ENCODE data around the gene POLR3C. TPM values are rescaled to one million over a fixed set of nuclear protein-coding genes. Genes with fewer than 3 reads are reported as not detected.
"Not testable (repeated sequence)": the region's sequence is repeated elsewhere in the genome, so short reads cannot be mapped to it uniquely, and the experiment has no call there.

POLR3C gene
- total and polyA plus RNA-seq, 2 donors (not counting 1 experiment from before 2014, with no cell fraction given): 36.5 to 49.3 TPM

DNA sequence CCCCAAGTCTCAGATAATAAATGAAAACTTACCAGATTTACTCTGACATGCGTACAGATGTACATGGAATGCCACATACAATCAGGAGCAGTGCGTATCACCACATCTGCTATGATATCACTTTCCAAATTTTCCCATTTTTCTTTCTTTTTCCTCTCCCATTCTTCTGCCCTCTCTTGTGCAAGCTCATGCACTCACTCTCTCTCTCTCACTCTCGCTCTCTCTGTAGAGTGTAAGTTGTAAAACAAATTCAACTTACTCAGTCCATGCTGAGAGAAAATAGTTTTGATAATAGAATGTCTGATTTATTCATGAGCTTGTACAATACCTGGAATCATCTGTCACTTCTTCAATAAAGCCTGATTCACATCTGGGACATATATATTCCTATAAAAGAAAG, 35.4 kb upstream of the POLR3C start:
- H3K4me1 Mint-ChIP-seq: no peaks in the 10 kb centered on the region
- Histone ChIP-seq H3K79me2 (ENCODE audit: control insufficient read depth, insufficient read depth, low read length) (peaks cover 17% of the 10 kb centered on the region), H3K4me2 (replicated peaks; ENCODE audit: low read depth, low read length, poor library complexity, severe bottlenecking) (no peak overlapping the region), H3K4me1 (ENCODE audit: control insufficient read depth in 2 of 2, insufficient read depth in 2 of 2, low read length in 2 of 2) (no peaks in the 10 kb centered on the region), H3K9ac (ENCODE audit: low read length) (no peak overlapping the region), H2AFZ (ENCODE audit: insufficient read depth, low read depth, low read length, poor library complexity, severe bottlenecking) (no peak overlapping the region), H3K36me3 (replicated peaks in 1 of 2; ENCODE audit: control extremely low read depth in 1 of 2, control insufficient read depth in 1 of 2, extremely low read depth in 1 of 2, insufficient read depth in 2 of 2, low read length in 1 of 2) (peaks cover 2 to 19% of the 10 kb centered on the region in 2 experiments), H4K20me1 (ENCODE audit: control insufficient read depth, insufficient read depth, low read length, poor library complexity, severe bottlenecking) (no peaks in the 10 kb centered on the region), H3K27me3 (replicated peaks in 1 of 4; ENCODE audit: control extremely low read depth in 1 of 4, control insufficient read depth in 3 of 4, insufficient read depth in 4 of 4, low read length in 3 of 4) (no peaks in the 10 kb centered on the region), H3K9me3 (ENCODE audit: control extremely low read depth in 1 of 3, control insufficient read depth in 2 of 3, insufficient read depth in 1 of 3, low read length in 2 of 3) (no peaks in the 10 kb centered on the region), H3K4me3 (ENCODE audit: control extremely low read depth in 1 of 5, extremely low read depth in 1 of 5, insufficient read depth in 1 of 5, low read depth in 2 of 5, low read length in 4 of 5) (no peak overlapping the region), H3K27ac (ENCODE audit: low read length in 2 of 2) (no peak overlapping the region)
- ATAC-seq (ENCODE audit: low read depth): no peak
- no peak for DNase-seq
- 100% methylated on average over 2 of the region's 3 CpGs for WGBS (ENCODE audit: insufficient coverage)
- CTCF ChIA-PET: no interaction called here
- no peaks in the 10 kb centered on the region for H3K27me3 Mint-ChIP-seq
- H3K9me3 Mint-ChIP-seq (ENCODE audit: insufficient read depth): no peaks in the 10 kb centered on the region
- H3K4me3 Mint-ChIP-seq: no peak overlapping the region
- no peak overlapping the region for H3K27ac Mint-ChIP-seq
- TF ChIP-seq, protein P1, sequence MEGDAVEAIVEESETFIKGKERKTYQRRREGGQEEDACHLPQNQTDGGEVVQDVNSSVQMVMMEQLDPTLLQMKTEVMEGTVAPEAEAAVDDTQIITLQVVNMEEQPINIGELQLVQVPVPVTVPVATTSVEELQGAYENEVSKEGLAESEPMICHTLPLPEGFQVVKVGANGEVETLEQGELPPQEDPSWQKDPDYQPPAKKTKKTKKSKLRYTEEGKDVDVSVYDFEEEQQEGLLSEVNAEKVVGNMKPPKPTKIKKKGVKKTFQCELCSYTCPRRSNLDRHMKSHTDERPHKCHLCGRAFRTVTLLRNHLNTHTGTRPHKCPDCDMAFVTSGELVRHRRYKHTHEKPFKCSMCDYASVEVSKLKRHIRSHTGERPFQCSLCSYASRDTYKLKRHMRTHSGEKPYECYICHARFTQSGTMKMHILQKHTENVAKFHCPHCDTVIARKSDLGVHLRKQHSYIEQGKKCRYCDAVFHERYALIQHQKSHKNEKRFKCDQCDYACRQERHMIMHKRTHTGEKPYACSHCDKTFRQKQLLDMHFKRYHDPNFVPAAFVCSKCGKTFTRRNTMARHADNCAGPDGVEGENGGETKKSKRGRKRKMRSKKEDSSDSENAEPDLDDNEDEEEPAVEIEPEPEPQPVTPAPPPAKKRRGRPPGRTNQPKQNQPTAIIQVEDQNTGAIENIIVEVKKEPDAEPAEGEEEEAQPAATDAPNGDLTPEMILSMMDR (IDR thresholded peaks at IDR 0.05): no peak
- intact Hi-C loops (cut with micrococcal nuclease): no loop called here
- POLR2A ChIA-PET: no interaction called here

DNA sequence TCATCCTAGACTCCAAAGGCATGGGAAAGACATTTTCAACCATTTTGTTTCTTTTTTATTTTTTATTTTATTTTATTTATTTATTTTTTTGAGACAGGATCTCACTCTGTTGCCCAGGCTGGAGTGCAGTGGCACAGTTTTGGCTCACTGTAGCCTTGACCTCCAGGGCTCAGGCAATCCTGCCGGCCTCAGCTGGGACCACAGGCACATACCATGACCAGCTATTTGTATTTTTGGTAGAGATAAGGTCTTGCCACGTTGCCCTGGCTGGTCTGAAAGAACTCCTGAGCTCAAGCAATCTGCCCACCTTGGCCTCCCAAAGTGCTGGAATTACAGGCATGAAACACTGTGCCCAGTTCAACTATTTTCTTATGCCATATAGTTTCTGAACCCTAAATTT, 32.1 kb upstream of the POLR3C start:
- intact Hi-C loops (cut with micrococcal nuclease); H3K27me3 Mint-ChIP-seq; H3K27ac Mint-ChIP-seq; H3K9me3 Mint-ChIP-seq (ENCODE audit: insufficient read depth); CTCF ChIA-PET; H4K20me1 ChIP-seq (ENCODE audit: control insufficient read depth, insufficient read depth, low read length, poor library complexity, severe bottlenecking); H3K4me1 Mint-ChIP-seq; H3K27ac ChIP-seq (ENCODE audit: low read length in 2 of 2); H3K4me3 ChIP-seq (ENCODE audit: control extremely low read depth in 1 of 5, extremely low read depth in 1 of 5, insufficient read depth in 1 of 5, low read depth in 2 of 5, low read length in 4 of 5); ATAC-seq (ENCODE audit: low read depth); H3K27me3 ChIP-seq (replicated peaks in 1 of 4; ENCODE audit: control extremely low read depth in 1 of 4, control insufficient read depth in 3 of 4, insufficient read depth in 4 of 4, low read length in 3 of 4); H3K9ac ChIP-seq (ENCODE audit: low read length); H3K4me3 Mint-ChIP-seq; DNase-seq; H2AFZ ChIP-seq (ENCODE audit: insufficient read depth, low read depth, low read length, poor library complexity, severe bottlenecking); H3K4me2 ChIP-seq (replicated peaks; ENCODE audit: low read depth, low read length, poor library complexity, severe bottlenecking); POLR2A ChIA-PET; H3K4me1 ChIP-seq (ENCODE audit: control insufficient read depth in 2 of 2, insufficient read depth in 2 of 2, low read length in 2 of 2): not testable (repeated sequence)
- H3K36me3 ChIP-seq (replicated peaks in 1 of 2; ENCODE audit: control extremely low read depth in 1 of 2, control insufficient read depth in 1 of 2, extremely low read depth in 1 of 2, insufficient read depth in 2 of 2, low read length in 1 of 2): peaks cover 0 to 17% of the 10 kb centered on the region in 2 experiments
- WGBS (ENCODE audit: insufficient coverage): no CpG with 5 or more reads among the region's 2 CpGs
- peaks cover 46% of the 10 kb centered on the region for H3K79me2 ChIP-seq (ENCODE audit: control insufficient read depth, insufficient read depth, low read length)
- H3K9me3 ChIP-seq (ENCODE audit: control extremely low read depth in 1 of 3, control insufficient read depth in 2 of 3, insufficient read depth in 1 of 3, low read length in 2 of 3): peaks cover 1 to 15% (median 14%) of the 10 kb centered on the region in 3 donors

Data from B cell (primary cell).